HL-60 (cell line): Measurements from ENCODE around the gene RTN4.

ENCODE experiments used
- POLR2AphosphoS5 ChIP-seq: IDR thresholded peaks from 2 replicates; pipeline ENCODE4 v1.6.1; 2012; ENCODE audit warnings: low read depth
- TF ChIP-seq, protein P1 (sequence below): IDR thresholded peaks from one replicate; pipeline ENCODE4 v1.5.1; 2011; ENCODE audit warnings: low read length, control low read depth, inconsistent platforms; ENCODE audit not compliant: insufficient read depth
- TF ChIP-seq, protein P2 (sequence below): IDR thresholded peaks from 2 replicates; pipeline ENCODE4 v1.6.1; 2012; ENCODE audit warnings: low read depth; ENCODE audit not compliant: insufficient replicate concordance

DNA sequence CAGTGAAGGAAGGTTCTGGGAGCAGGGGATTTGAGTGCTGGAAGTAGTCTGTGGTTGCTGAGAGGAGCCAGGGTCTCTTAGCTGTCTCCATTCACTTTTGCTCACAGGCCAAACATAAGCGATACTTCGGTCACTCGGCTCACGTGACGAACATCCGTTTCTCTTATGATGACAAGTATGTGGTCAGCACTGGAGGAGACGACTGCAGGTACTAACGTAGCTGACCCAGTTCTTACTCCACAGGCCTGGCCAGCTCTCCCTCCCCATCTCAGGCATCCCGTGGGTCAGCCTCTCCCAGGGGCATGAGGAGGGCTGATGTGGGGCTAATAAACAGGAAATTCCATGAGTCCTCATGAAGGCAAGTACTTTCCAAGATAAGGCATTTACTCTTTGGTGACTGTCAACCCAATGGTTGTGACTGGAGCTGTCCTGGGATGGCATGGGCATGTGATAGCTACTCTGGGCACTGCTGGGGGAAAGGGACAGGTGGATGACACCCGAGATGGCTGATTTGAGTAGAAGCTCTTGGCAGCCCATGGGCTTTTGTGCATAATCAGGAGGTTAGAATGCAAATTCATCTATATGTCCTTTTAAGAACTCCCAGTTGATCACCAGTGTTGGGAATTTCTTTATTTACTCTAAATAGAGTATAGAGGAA lies 81.6 kb downstream of the RTN4 start:
- TF ChIP-seq, protein P1, sequence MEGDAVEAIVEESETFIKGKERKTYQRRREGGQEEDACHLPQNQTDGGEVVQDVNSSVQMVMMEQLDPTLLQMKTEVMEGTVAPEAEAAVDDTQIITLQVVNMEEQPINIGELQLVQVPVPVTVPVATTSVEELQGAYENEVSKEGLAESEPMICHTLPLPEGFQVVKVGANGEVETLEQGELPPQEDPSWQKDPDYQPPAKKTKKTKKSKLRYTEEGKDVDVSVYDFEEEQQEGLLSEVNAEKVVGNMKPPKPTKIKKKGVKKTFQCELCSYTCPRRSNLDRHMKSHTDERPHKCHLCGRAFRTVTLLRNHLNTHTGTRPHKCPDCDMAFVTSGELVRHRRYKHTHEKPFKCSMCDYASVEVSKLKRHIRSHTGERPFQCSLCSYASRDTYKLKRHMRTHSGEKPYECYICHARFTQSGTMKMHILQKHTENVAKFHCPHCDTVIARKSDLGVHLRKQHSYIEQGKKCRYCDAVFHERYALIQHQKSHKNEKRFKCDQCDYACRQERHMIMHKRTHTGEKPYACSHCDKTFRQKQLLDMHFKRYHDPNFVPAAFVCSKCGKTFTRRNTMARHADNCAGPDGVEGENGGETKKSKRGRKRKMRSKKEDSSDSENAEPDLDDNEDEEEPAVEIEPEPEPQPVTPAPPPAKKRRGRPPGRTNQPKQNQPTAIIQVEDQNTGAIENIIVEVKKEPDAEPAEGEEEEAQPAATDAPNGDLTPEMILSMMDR, result no peak
- TF ChIP-seq, protein P2, sequence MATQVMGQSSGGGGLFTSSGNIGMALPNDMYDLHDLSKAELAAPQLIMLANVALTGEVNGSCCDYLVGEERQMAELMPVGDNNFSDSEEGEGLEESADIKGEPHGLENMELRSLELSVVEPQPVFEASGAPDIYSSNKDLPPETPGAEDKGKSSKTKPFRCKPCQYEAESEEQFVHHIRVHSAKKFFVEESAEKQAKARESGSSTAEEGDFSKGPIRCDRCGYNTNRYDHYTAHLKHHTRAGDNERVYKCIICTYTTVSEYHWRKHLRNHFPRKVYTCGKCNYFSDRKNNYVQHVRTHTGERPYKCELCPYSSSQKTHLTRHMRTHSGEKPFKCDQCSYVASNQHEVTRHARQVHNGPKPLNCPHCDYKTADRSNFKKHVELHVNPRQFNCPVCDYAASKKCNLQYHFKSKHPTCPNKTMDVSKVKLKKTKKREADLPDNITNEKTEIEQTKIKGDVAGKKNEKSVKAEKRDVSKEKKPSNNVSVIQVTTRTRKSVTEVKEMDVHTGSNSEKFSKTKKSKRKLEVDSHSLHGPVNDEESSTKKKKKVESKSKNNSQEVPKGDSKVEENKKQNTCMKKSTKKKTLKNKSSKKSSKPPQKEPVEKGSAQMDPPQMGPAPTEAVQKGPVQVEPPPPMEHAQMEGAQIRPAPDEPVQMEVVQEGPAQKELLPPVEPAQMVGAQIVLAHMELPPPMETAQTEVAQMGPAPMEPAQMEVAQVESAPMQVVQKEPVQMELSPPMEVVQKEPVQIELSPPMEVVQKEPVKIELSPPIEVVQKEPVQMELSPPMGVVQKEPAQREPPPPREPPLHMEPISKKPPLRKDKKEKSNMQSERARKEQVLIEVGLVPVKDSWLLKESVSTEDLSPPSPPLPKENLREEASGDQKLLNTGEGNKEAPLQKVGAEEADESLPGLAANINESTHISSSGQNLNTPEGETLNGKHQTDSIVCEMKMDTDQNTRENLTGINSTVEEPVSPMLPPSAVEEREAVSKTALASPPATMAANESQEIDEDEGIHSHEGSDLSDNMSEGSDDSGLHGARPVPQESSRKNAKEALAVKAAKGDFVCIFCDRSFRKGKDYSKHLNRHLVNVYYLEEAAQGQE, result no peak
- TF ChIP-seq POLR2AphosphoS5, result peak; percentile 34; the same call in 1 of the 2 replicates
